ENCODE results near the gene PTX3.

DNA sequence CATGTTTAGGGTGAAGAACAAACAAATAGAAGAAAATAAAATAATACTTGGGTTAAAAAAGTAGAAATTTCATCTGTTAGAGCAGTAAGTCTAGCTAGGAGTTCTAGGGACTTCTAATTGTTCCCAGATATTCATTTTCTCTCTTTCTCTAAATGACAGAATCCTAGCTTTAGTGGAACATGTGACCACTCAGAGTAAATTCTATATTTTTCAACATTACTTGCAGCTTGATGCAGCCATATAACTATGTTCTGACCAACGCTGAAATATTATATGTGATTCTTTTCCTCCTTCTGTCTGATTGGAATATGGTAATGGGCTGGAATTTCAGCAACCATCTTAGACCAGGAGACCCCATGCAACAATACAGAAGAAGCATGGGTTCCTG, 8.1 kb downstream of the PTX3 start:
- TF ChIP-seq EZH2phosphoT487 (IDR thresholded peaks at IDR 0.05; ENCODE audit: insufficient read depth, low read depth) (no peak), EZH2 (IDR thresholded peaks at IDR 0.05; ENCODE audit: insufficient read depth, poor library complexity, severe bottlenecking) (no peak)
